ENCODE results near the gene SELENBP1. TPM values are rescaled to one million over a fixed set of nuclear protein-coding genes. Genes with fewer than 3 reads are reported as not detected.

The SELENBP1 gene
- total RNA-seq, 2 donors from 2014 or later: not detected

- ATAC-seq (replicated peaks in 1 of 2) (no peak), DNase-seq (no peak)
- peaks cover 56% of the 10 kb centered on the region for H3K4me1 Mint-ChIP-seq (ENCODE audit: low read depth)
- peak overlapping the region; percentile 94 for H3K27ac Mint-ChIP-seq
- peak overlapping the region; percentile 94 to 95 for H3K4me3 Mint-ChIP-seq
- H3K27me3 Mint-ChIP-seq (ENCODE audit: low read depth): no peaks in the 10 kb centered on the region
- no peaks in the 10 kb centered on the region for H3K9me3 Mint-ChIP-seq
- peaks cover 10 to 13% of the 10 kb centered on the region in 2 donors for H3K36me3 Mint-ChIP-seq (ENCODE audit: insufficient read depth in 2 of 2)
These were observed 46.7 kb downstream of the SELENBP1 start for GRCh38 chr1:151325646-151326429.

GRCh38 chr1:151325231-151325630 lies 47.3 kb downstream of the SELENBP1 start:
- peaks cover 10 to 18% of the 10 kb centered on the region in 2 donors for H3K36me3 Mint-ChIP-seq (ENCODE audit: insufficient read depth in 2 of 2)
- no peak for DNase-seq
- no peaks in the 10 kb centered on the region for H3K27me3 Mint-ChIP-seq (ENCODE audit: low read depth)
- no peak for ATAC-seq (replicated peaks in 1 of 2)
- H3K4me3 Mint-ChIP-seq: peak overlapping the region in 1 of 2 donors; percentile 95
- peak overlapping the region; percentile 94 for H3K27ac Mint-ChIP-seq
- H3K4me1 Mint-ChIP-seq (ENCODE audit: low read depth): peaks cover 62% of the 10 kb centered on the region
- H3K9me3 Mint-ChIP-seq: no peaks in the 10 kb centered on the region

- Mint-ChIP-seq H3K27me3 (ENCODE audit: low read depth) (no peaks in the 10 kb centered on the region), H3K9me3 (no peaks in the 10 kb centered on the region), H3K27ac (no peak overlapping the region), H3K36me3 (ENCODE audit: insufficient read depth in 2 of 2) (peaks cover 10 to 18% of the 10 kb centered on the region in 2 donors), H3K4me3 (no peak overlapping the region), H3K4me1 (ENCODE audit: low read depth) (peaks cover 65% of the 10 kb centered on the region)
- DNase-seq (no peak), ATAC-seq (replicated peaks in 1 of 2) (no peak)
These were observed 48.0 kb downstream of the SELENBP1 start for GRCh38 chr1:151324390-151324930.

GRCh38 chr1:151318975-151319374 lies 53.5 kb downstream of the SELENBP1 start:
- Mint-ChIP-seq H3K4me3 (no peak overlapping the region), H3K4me1 (ENCODE audit: low read depth) (peaks cover 38% of the 10 kb centered on the region), H3K9me3 (no peaks in the 10 kb centered on the region), H3K27me3 (ENCODE audit: low read depth) (no peaks in the 10 kb centered on the region), H3K27ac (no peak overlapping the region), H3K36me3 (ENCODE audit: insufficient read depth in 2 of 2) (peaks cover 4 to 14% of the 10 kb centered on the region in 2 donors)
- ATAC-seq (replicated peaks in 1 of 2) (no peak), DNase-seq (no peak)

- DNase-seq (no peak), ATAC-seq (replicated peaks in 1 of 2) (no peak)
- Mint-ChIP-seq H3K27ac (no peak overlapping the region), H3K9me3 (no peaks in the 10 kb centered on the region), H3K4me1 (ENCODE audit: low read depth) (peaks cover 52% of the 10 kb centered on the region), H3K4me3 (no peak overlapping the region), H3K27me3 (ENCODE audit: low read depth) (no peaks in the 10 kb centered on the region), H3K36me3 (ENCODE audit: insufficient read depth in 2 of 2) (peaks cover 6 to 11% of the 10 kb centered on the region in 2 donors)
These were observed 56.8 kb downstream of the SELENBP1 start for GRCh38 chr1:151315565-151316235.

Other genes starting within 250 kb of the SELENBP1 start
- gene SEMA6C, start 226.1 kb downstream of the SELENBP1 start, total RNA-seq: 1 to 10 TPM; 1.9 to 4.3 TPM
- 10 to 100 TPM; 14.7 to 17.1 TPM for gene TNFAIP8L2, start 216.1 kb downstream of the SELENBP1 start, total RNA-seq
- 1 to 10 TPM; 5.2 to 6.1 TPM for gene LYSMD1, start 206.8 kb downstream of the SELENBP1 start, total RNA-seq
- 100 to 1,000 TPM in 1 of 2 donors, 10 to 100 TPM in 1; 87.1 to 103 TPM for gene SCNM1, start 206.6 kb downstream of the SELENBP1 start, total RNA-seq
- gene TMOD4, start 196.7 kb downstream of the SELENBP1 start, total RNA-seq: 1 to 10 TPM; 1.8 to 3.2 TPM
- gene VPS72, start 182.5 kb downstream of the SELENBP1 start, total RNA-seq: 10 to 100 TPM; 77.8 to 94.1 TPM
- 10 to 100 TPM; 77.5 to 80.3 TPM for gene PIP5K1A, start 174.2 kb downstream of the SELENBP1 start, total RNA-seq
- gene PSMD4, start 118.0 kb downstream of the SELENBP1 start, total RNA-seq: 100 to 1,000 TPM; 168 to 205 TPM
- 10 to 100 TPM; 39.9 to 40.3 TPM for gene ZNF687, start 90.4 kb downstream of the SELENBP1 start, total RNA-seq
- gene PI4KB, start 45.3 kb downstream of the SELENBP1 start, total RNA-seq: 10 to 100 TPM; 64.8 to 71.4 TPM
- gene RFX5, start 25.5 kb downstream of the SELENBP1 start, total RNA-seq: 10 to 100 TPM; 67.6 to 95.4 TPM
- gene PSMB4, start 26.9 kb upstream of the SELENBP1 start, total RNA-seq: 100 to 1,000 TPM; 297 to 301 TPM
- gene POGZ, start 86.8 kb upstream of the SELENBP1 start, total RNA-seq: 100 to 1,000 TPM; 116 to 140 TPM
- 1 to 10 TPM in 1 of 2 donors, under 1 TPM in 1; 0.69 to 1.9 TPM for gene CGN, start 138.7 kb upstream of the SELENBP1 start, total RNA-seq
- 1 to 10 TPM; 4.3 to 4.8 TPM for gene TUFT1, start 167.6 kb upstream of the SELENBP1 start, total RNA-seq
- 10 to 100 TPM; 30.3 to 34.8 TPM for gene SNX27, start 239.3 kb upstream of the SELENBP1 start, total RNA-seq